Adrenal gland (tissue), 12 donors: ENCODE results near the gene SLC25A26. TPM values are rescaled to one million over a fixed set of nuclear protein-coding genes. Genes with fewer than 3 reads are reported as not detected.
"Not testable (repeated sequence)": the region's sequence is repeated elsewhere in the genome, so short reads cannot be mapped to it uniquely, and the experiment has no call there.

Experiments
- DNase-seq, 7 donors: peaks; one replicate each; pipeline ENCODE4 v3.0.0-alpha.2; 2019 to 2020
- H3K27ac ChIP-seq, 5 donors: fragments of 200-600 bp; sonication (generic) in 4 of 5; 1 replicate in 3 of 5; 2 replicates in 2 of 5; pipeline versions ENCODE4 v1.5.1 to v1.8.0; 2016 to 2020; ENCODE audit warnings: mild to moderate bottlenecking in 1 of 5
- H3K27me3 ChIP-seq: fragments of 200-600 bp; 2 replicates; pipeline ENCODE4 v1.8.0; 2021
- H3K36me3 ChIP-seq, 2 donors: fragments of 200-600 bp; replicated peaks in 1 of 2; 1 replicate in 1 of 2; 2 replicates in 1 of 2; pipeline versions ENCODE4 v1.5.1 to v1.8.0; 2018 to 2022
- H3K4me1 ChIP-seq, 2 donors: fragments of 200-600 bp; replicated peaks in 1 of 2; 1 replicate in 1 of 2; 2 replicates in 1 of 2; pipeline versions ENCODE4 v1.5.1 to v1.8.0; 2018 to 2021
- H3K4me3 ChIP-seq, 4 donors: fragments of 200-600 bp; sonication (generic) in 3 of 4; one replicate each; pipeline ENCODE4 v1.5.1; 2016 to 2018
- H3K9me3 ChIP-seq, 3 donors: fragments of 200-600 bp; sonication (generic) in 1 of 3; replicated peaks in 1 of 3; 1 replicate in 2 of 3; 2 replicates in 1 of 3; pipeline versions ENCODE4 v1.5.1 to v1.8.0; 2016 to 2021
- CTCF ChIP-seq, 6 experiments: fragments of 450-650 bp in 4 of 6; fragments of 200-600 bp in 2 of 6; sonication (generic) in 1 of 6; IDR thresholded peaks; 1 replicate in 5 of 6; 2 replicates in 1 of 6; pipeline versions ENCODE4 v1.5.1 to v1.8.0; 2016 to 2021; ENCODE audit warnings: antibody characterized with exemption in 6 of 6, mild to moderate bottlenecking in 2 of 6, moderate library complexity in 1 of 6
- POLR2A ChIP-seq, 2 donors: fragments of 450-650 bp; IDR thresholded peaks; one replicate each; pipeline ENCODE4 v1.6.1; 2017; ENCODE audit warnings: antibody characterized with exemption in 2 of 2, mild to moderate bottlenecking in 2 of 2, moderate library complexity in 1 of 2
- WGBS, 4 donors: extraction: QIAGEN DNeasy Blood & Tissue Kit in 2 of 4; methylation state at CpG; one replicate each; pipeline versions ENCODE4 v1.1.5 to v1.1.7; 2013 to 2017; 5-methylcytosine and 5-hydroxymethylcytosine counted together
- intact Hi-C, 2 donors: fragments of 100-400 bp; cut with DNase I; formaldehyde crosslinking; loops; one replicate each; pipeline versions ENCODE4 v1.14.1 to v1.15.0; 2022 to 2023
- polyA plus RNA-seq, 3 donors: library from polyadenylated mRNA; stranded (reverse); fragments of 200-250 nt in 2 of 3; fragments of 350-450 nt in 1 of 3; fragmentation: Illumina TruSeq in 1 of 3; extraction: RNeasy Lipid Tissue Mini Kit (QIAGEN cat#74804) in 1 of 3; gene quantifications; one replicate each; pipeline ENCODE4 v1.2.3, GENCODE V29; 2013 to 2014
- total RNA-seq, 9 donors: library from RNA; depleted of rRNA in 4 of 9; stranded (reverse); fragments of >200 nt in 4 of 9; fragments of 120-200 nt in 1 of 9; fragmentation: NEBNext Ultra II Directional in 1 of 9; extraction: Animal tissue kit (Norgen Biotek cat#: 25700) in 1 of 9; gene quantifications; one replicate each; pipeline versions ENCODE4 v1.1.0 to v1.2.4, GENCODE V29; 2013 to 2023
- donor health status: healthy with polysubstance abuse.
- donor health status: Bipolar disorder and iron deficiency.
- donor health status: DM: yes; HTN: yes; CAD: no.
- donor health status: DM: no; HTN: no; CAD: no.
- donor health status: DM: no; HTN: no; CAD: no.
- donor health status: DM: yes; HTN: yes; CAD: no.

The SLC25A26 gene
- total and polyA plus RNA-seq, 12 donors, result 9.5 to 38.2 (median 22.2) TPM

- WGBS, 4 donors, result 11 to 22% (median 16%) methylated on average over 5 of the region's 5 CpGs
- intact Hi-C loops, result no loop called here
- Histone ChIP-seq H3K27me3 (no peaks in the 10 kb centered on the region), H3K4me3 (peak overlapping the region in 2 of 4 donors; percentile 75 to 89), H3K4me1 (peaks cover 4 to 14% of the 10 kb centered on the region in 2 donors), H3K9me3 (no peaks in the 10 kb centered on the region), H3K36me3 (no peaks in the 10 kb centered on the region), H3K27ac (peak overlapping the region in 2 of 5 donors; percentile 72 to 76)
- no peak for DNase-seq
- TF ChIP-seq CTCF (IDR thresholded peaks at IDR 0.05) (no peak), POLR2A (IDR thresholded peaks at IDR 0.05) (no peak)
These were observed 735 bp upstream of the SLC25A26 start for GRCh38 chr3:66220066-66220465.

- H3K36me3 ChIP-seq, result no peaks in the 10 kb centered on the region
- no peaks in the 10 kb centered on the region for H3K27me3 ChIP-seq
- H3K4me1 ChIP-seq, result peaks cover 4 to 24% of the 10 kb centered on the region in 2 donors
- no peak for TF ChIP-seq CTCF (IDR thresholded peaks at IDR 0.05)
- WGBS, 4 donors, result 93 to 96% (median 95%) methylated on average over 1 of the region's 1 CpG
- H3K4me3 ChIP-seq, result no peak overlapping the region
- DNase-seq, result no peak
- no peaks in the 10 kb centered on the region for H3K9me3 ChIP-seq
- intact Hi-C loops, result no loop called here
- H3K27ac ChIP-seq, result no peak overlapping the region
These were observed 3.4 kb downstream of the SLC25A26 start for GRCh38 chr3:66224220-66224619.

- intact Hi-C loops, H3K36me3 ChIP-seq, H3K4me3 ChIP-seq, H3K27me3 ChIP-seq, DNase-seq, H3K27ac ChIP-seq, H3K9me3 ChIP-seq: not testable (repeated sequence)
- H3K4me1 ChIP-seq, result peaks cover 0 to 16% of the 10 kb centered on the region in 2 donors
- 95 to 98% (median 97%) methylated on average over 3 of the region's 3 CpGs for WGBS, 4 donors
These were observed 5.3 kb downstream of the SLC25A26 start for GRCh38 chr3:66226093-66226492.

GRCh38 chr3:66227051-66227450, 6.2 kb downstream of the SLC25A26 start:
- Histone ChIP-seq H3K27me3 (no peaks in the 10 kb centered on the region), H3K36me3 (no peaks in the 10 kb centered on the region), H3K9me3 (no peaks in the 10 kb centered on the region), H3K4me3 (no peak overlapping the region), H3K27ac (no peak overlapping the region), H3K4me1 (peaks cover 0 to 10% of the 10 kb centered on the region in 2 donors)
- TF ChIP-seq CTCF (IDR thresholded peaks at IDR 0.05) (no peak), POLR2A (IDR thresholded peaks at IDR 0.05) (no peak)
- intact Hi-C loops, result no loop called here
- DNase-seq, result no peak
- 63 to 78% (median 75%) methylated on average over 3 of the region's 3 CpGs for WGBS, 4 donors

- Histone ChIP-seq H3K27ac (no peak overlapping the region), H3K4me1 (peaks cover 0 to 10% of the 10 kb centered on the region in 2 donors), H3K36me3 (no peaks in the 10 kb centered on the region), H3K27me3 (no peaks in the 10 kb centered on the region), H3K4me3 (no peak overlapping the region), H3K9me3 (no peaks in the 10 kb centered on the region)
- DNase-seq, result no peak
- 33 to 65% (median 49%) methylated on average over 2 of the region's 2 CpGs for WGBS, 4 donors
- intact Hi-C loops, result no loop called here
- TF ChIP-seq POLR2A (IDR thresholded peaks at IDR 0.05), result no peak
- no peak for TF ChIP-seq CTCF (IDR thresholded peaks at IDR 0.05)
These were observed 7.1 kb downstream of the SLC25A26 start for GRCh38 chr3:66227915-66228314.
